BJ (cell line): Measurements from ENCODE around the gene TRAFD1. TPM values are rescaled to one million over a fixed set of nuclear protein-coding genes. Genes with fewer than 3 reads are reported as not detected.
A peak's percentile ranks its signal among the peaks of the same experiment; 100 is the strongest.

ENCODE experiments used
- CTCF ChIA-PET: fragments of 350-600 bp; formaldehyde crosslinking; extraction: SDS; loops from one replicate; lab custom pipeline; 2021; ENCODE audit warnings: antibody characterized with exemption, inconsistent platforms; lab: Yijun Ruan, JAX
- POLR2A ChIA-PET: fragments of 300-600 bp; sonication (Branson Sonifier 250); formaldehyde crosslinking; extraction: SDS; loops from one replicate; lab custom pipeline; 2021; ENCODE audit warnings: antibody characterized with exemption; lab: Charles Lee
- DNase-seq: peaks from one replicate; pipeline ENCODE4 v3.0.0-alpha.2; 2011; ENCODE audit warnings: low read depth
- H3K27me3 ChIP-seq: 2 replicates; pipeline ENCODE4 v1.6.0; 2011; ENCODE audit warnings: low read length; ENCODE audit not compliant: control insufficient read depth, insufficient read depth
- H3K36me3 ChIP-seq: 2 replicates; pipeline ENCODE4 v1.5.1; 2011; ENCODE audit warnings: low read length; ENCODE audit not compliant: control insufficient read depth, insufficient read depth
- H3K4me3 ChIP-seq: 2 replicates; pipeline ENCODE4 v1.5.1; 2011; ENCODE audit warnings: low read depth, mild to moderate bottlenecking, control low read depth, low read length
- CTCF ChIP-seq: IDR thresholded peaks from 2 replicates; pipeline ENCODE4 v1.5.1; 2011; ENCODE audit warnings: low read depth, mild to moderate bottlenecking, control low read depth, inconsistent platforms, low read length, moderate library complexity; ENCODE audit not compliant: insufficient read depth
- polyA plus RNA-seq: library from polyadenylated mRNA; depleted of rRNA; stranded (reverse); fragments of >200 nt; gene quantifications from 2 replicates; pipeline ENCODE4 v1.2.3, GENCODE V29; 2011

TRAFD1 gene
- polyA plus RNA-seq, 1 experiment: 23.7 TPM

- TF ChIP-seq CTCF: no peak
- CTCF ChIA-PET: interaction anchor here (1.2 kb wide), 1 partner anchor 56 kb away, joined by 3 read pairs; no protein-coding TSS in a partner anchor
- POLR2A ChIA-PET: no interaction called here
- Histone ChIP-seq H3K4me3 (no peak overlapping the region), H3K36me3 (no peaks in the 10 kb centered on the region), H3K27me3 (no peaks in the 10 kb centered on the region)
- DNase-seq: peak; percentile 59
Observed at GRCh38 chr12:112121780-112122565, 3.4 kb upstream of the TRAFD1 start.

GRCh38 chr12:112122823-112123690 is 2.3 kb upstream of the TRAFD1 start:
- DNase-seq: peak; percentile 52
- no peaks in the 10 kb centered on the region for H3K36me3 ChIP-seq
- ChIA-PET POLR2A (no interaction called here), CTCF (interaction anchor here (1.1 to 1.2 kb wide), 2 partner anchors 26 to 57 kb away, joined by 3 read pairs; no protein-coding TSS in a partner anchor)
- H3K27me3 ChIP-seq: no peaks in the 10 kb centered on the region
- no peak overlapping the region for H3K4me3 ChIP-seq
- no peak for TF ChIP-seq CTCF

GRCh38 chr12:112124918-112125249 is 476 bp upstream of the TRAFD1 start:
- Histone ChIP-seq H3K27me3 (no peaks in the 10 kb centered on the region), H3K4me3 (no peak overlapping the region), H3K36me3 (no peaks in the 10 kb centered on the region)
- no peak for TF ChIP-seq CTCF
- CTCF ChIA-PET: interaction anchor here (0.9 kb wide), 1 partner anchor 14 kb away, joined by 3 read pairs; no protein-coding TSS in a partner anchor
- POLR2A ChIA-PET: interaction anchor here (0.7 to 0.9 kb wide), 2 partner anchors 17 to 112 kb away, joined by 3 to 4 read pairs; partner anchors contain the start of genes ERP29 and TMEM116
- no peak for DNase-seq

- ChIA-PET CTCF (interaction anchor here (0.6 to 1.3 kb wide), 3 partner anchors 18 to 261 kb away, joined by 3 to 4 read pairs (median 3); no protein-coding TSS in a partner anchor), POLR2A (no interaction called here)
- TF ChIP-seq CTCF: no peak
- DNase-seq: no peak
- Histone ChIP-seq H3K36me3 (no peaks in the 10 kb centered on the region), H3K4me3 (peak overlapping the region; percentile 84), H3K27me3 (no peaks in the 10 kb centered on the region)
Observed at GRCh38 chr12:112126000-112126438, 659 bp downstream of the TRAFD1 start.

GRCh38 chr12:112126911-112127310 is 1.6 kb downstream of the TRAFD1 start:
- no peaks in the 10 kb centered on the region for H3K36me3 ChIP-seq
- no peak for DNase-seq
- CTCF ChIA-PET: interaction anchor here (0.7 to 1.3 kb wide), 3 partner anchors 19 to 260 kb away, joined by 3 read pairs; no protein-coding TSS in a partner anchor

More at GRCh38 chr12:112126911-112127310, 1.6 kb downstream of the TRAFD1 start:
- POLR2A ChIA-PET: no interaction called here
- no peaks in the 10 kb centered on the region for H3K27me3 ChIP-seq
- no peak overlapping the region for H3K4me3 ChIP-seq
- no peak for TF ChIP-seq CTCF
